ENCODE results near the gene TTC33. TPM values are rescaled to one million over a fixed set of nuclear protein-coding genes. Genes with fewer than 3 reads are reported as not detected.
"Not testable (repeated sequence)": the region's sequence is repeated elsewhere in the genome, so short reads cannot be mapped to it uniquely, and the experiment has no call there.

Gene TTC33
- total RNA-seq, 1 donor from 2014 or later = 18.5 TPM

- Mint-ChIP-seq H3K9me3 (no peaks in the 10 kb centered on the region), H3K27ac (ENCODE audit: unreplicated experiment) (peak overlapping the region; percentile 37), H3K4me3 (no peak overlapping the region), H3K27me3 (ENCODE audit: low read depth) (no peaks in the 10 kb centered on the region), H3K4me1 (peaks cover 19% of the 10 kb centered on the region), H3K36me3 (ENCODE audit: low read depth) (peaks cover 10% of the 10 kb centered on the region)
- TF ChIP-seq, protein P1, sequence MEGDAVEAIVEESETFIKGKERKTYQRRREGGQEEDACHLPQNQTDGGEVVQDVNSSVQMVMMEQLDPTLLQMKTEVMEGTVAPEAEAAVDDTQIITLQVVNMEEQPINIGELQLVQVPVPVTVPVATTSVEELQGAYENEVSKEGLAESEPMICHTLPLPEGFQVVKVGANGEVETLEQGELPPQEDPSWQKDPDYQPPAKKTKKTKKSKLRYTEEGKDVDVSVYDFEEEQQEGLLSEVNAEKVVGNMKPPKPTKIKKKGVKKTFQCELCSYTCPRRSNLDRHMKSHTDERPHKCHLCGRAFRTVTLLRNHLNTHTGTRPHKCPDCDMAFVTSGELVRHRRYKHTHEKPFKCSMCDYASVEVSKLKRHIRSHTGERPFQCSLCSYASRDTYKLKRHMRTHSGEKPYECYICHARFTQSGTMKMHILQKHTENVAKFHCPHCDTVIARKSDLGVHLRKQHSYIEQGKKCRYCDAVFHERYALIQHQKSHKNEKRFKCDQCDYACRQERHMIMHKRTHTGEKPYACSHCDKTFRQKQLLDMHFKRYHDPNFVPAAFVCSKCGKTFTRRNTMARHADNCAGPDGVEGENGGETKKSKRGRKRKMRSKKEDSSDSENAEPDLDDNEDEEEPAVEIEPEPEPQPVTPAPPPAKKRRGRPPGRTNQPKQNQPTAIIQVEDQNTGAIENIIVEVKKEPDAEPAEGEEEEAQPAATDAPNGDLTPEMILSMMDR (conservative IDR thresholded peaks at IDR 0.05) = no peak
- DNase-seq (ENCODE audit: low read depth, low spot score) = no peak
These were observed 21.7 kb downstream of the TTC33 start for GRCh38 chr5:40733879-40734563.

GRCh38 chr5:40733434-40733833 is 22.3 kb downstream of the TTC33 start:
- Mint-ChIP-seq H3K9me3 (no peaks in the 10 kb centered on the region), H3K4me1 (peaks cover 19% of the 10 kb centered on the region), H3K4me3 (no peak overlapping the region), H3K36me3 (ENCODE audit: low read depth) (peaks cover 7% of the 10 kb centered on the region), H3K27ac (ENCODE audit: unreplicated experiment) (no peak overlapping the region), H3K27me3 (ENCODE audit: low read depth) (no peaks in the 10 kb centered on the region)
- DNase-seq (ENCODE audit: low read depth, low spot score) = no peak
- TF ChIP-seq, protein P1 (conservative IDR thresholded peaks at IDR 0.05) = no peak

DNA sequence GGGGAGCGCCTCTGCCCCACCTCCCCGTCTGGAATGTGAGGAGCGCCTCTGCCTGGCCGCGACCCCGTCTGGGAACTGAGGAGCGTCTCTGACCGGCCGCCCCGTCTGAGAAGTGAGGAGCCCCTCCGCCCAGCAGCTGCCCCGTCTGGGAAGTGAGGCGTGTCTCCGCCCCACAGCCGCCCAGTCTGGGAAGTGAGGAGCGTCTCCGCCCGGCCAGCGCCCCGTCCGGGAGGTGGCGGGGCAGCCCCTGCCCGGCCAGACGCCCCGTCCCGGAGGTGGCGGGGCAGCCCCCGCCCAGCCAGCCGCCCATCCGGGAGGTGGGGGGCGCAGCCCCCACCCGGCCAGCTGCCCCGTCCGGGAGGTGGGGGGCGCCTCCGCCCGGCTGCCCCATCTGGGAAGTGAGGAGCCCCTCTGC is 33.3 kb downstream of the TTC33 start:
- H3K27ac Mint-ChIP-seq (ENCODE audit: unreplicated experiment); H3K4me3 Mint-ChIP-seq; DNase-seq (ENCODE audit: low read depth, low spot score); H3K27me3 Mint-ChIP-seq (ENCODE audit: low read depth); H3K4me1 Mint-ChIP-seq; H3K9me3 Mint-ChIP-seq: not testable (repeated sequence)
- H3K36me3 Mint-ChIP-seq (ENCODE audit: low read depth) = peaks cover 46% of the 10 kb centered on the region

DNA sequence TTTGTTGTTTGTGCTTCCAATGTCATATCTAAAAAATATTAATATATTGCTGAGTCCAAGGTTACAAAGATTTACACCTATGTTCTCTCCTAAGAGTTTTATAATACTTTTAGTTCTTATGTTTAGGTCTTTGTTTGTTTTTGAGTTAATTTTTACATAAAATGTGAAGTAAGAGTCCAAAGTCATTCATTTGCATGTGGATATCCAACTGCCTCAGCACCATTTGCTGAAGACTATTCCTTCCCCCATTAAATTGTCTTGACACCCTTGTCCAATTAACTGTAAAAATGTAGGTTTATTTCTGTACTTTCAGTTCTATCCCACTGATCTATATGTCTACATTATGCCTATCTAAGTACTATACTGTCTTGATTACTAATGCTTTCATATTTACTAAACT is 35.7 kb downstream of the TTC33 start:
- Mint-ChIP-seq H3K36me3 (ENCODE audit: low read depth) (peaks cover 42% of the 10 kb centered on the region), H3K4me1 (no peaks in the 10 kb centered on the region)
- no peak for DNase-seq (ENCODE audit: low read depth, low spot score)

DNA sequence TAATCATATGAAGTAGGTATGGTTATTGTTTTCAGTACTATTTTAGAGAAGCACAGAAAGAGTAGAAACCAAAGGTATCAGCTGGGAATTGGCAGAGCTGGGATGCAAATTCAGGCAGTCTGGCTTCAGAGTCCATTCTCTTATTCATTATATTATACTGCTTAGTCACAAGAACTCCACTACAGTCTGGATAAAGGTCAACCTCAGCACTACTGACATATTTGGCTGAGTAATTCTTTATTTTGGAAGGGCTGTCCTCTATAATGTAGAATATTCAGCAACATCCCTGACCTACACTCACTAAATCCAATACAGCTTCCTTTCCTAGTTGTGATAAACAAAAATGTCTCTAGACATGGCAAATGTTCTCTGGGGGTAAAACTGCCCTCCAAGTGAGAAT is 38.5 kb downstream of the TTC33 start:
- Mint-ChIP-seq H3K27ac (ENCODE audit: unreplicated experiment) (no peak overlapping the region), H3K9me3 (peaks cover 7% of the 10 kb centered on the region), H3K4me1 (no peaks in the 10 kb centered on the region), H3K36me3 (ENCODE audit: low read depth) (peaks cover 36% of the 10 kb centered on the region), H3K27me3 (ENCODE audit: low read depth) (no peaks in the 10 kb centered on the region), H3K4me3 (no peak overlapping the region)
- DNase-seq (ENCODE audit: low read depth, low spot score) = no peak
- TF ChIP-seq, protein P1 (conservative IDR thresholded peaks at IDR 0.05) = no peak

More for the DNA sequence above, 35.7 kb downstream of the TTC33 start:
- Mint-ChIP-seq H3K4me3 (no peak overlapping the region), H3K9me3 (peaks cover 7% of the 10 kb centered on the region), H3K27me3 (ENCODE audit: low read depth) (no peaks in the 10 kb centered on the region), H3K27ac (ENCODE audit: unreplicated experiment) (no peak overlapping the region)
- TF ChIP-seq, protein P1 (conservative IDR thresholded peaks at IDR 0.05) = no peak

- H3K9me3 Mint-ChIP-seq = peaks cover 7% of the 10 kb centered on the region
- no peaks in the 10 kb centered on the region for H3K4me1 Mint-ChIP-seq
- no peak for DNase-seq (ENCODE audit: low read depth, low spot score)
- TF ChIP-seq, protein P1 (conservative IDR thresholded peaks at IDR 0.05) = no peak
- no peaks in the 10 kb centered on the region for H3K27me3 Mint-ChIP-seq (ENCODE audit: low read depth)
- peaks cover 36% of the 10 kb centered on the region for H3K36me3 Mint-ChIP-seq (ENCODE audit: low read depth)
- H3K27ac Mint-ChIP-seq (ENCODE audit: unreplicated experiment) = no peak overlapping the region
- no peak overlapping the region for H3K4me3 Mint-ChIP-seq
These were observed 39.2 kb downstream of the TTC33 start for GRCh38 chr5:40716590-40716989.

Data from neural crest cell (in vitro differentiated cells).